KBM-7 (cell line): ENCODE measurements around the gene RAB26.
"Not testable (repeated sequence)": the region's sequence is repeated elsewhere in the genome, so short reads cannot be mapped to it uniquely, and the experiment has no call there.

Source experiments
- DNase-seq: peaks from one replicate; pipeline ENCODE4 v3.0.0-alpha.2; 2015
- in situ Hi-C: fragments of 300-500 bp; cut with MboI; formaldehyde crosslinking; loops from 2 replicates; pipeline ENCODE4 v1.14.3; 2020; ENCODE audit warnings: low sequenced_read_pairs, low pct_unique_long_range_greater_than_20kb, mixed read lengths

The RAB26 gene

GRCh38 chr16:2203119-2203688 lies 54.8 kb downstream of the RAB26 start:
- in situ Hi-C loops, DNase-seq: not testable (repeated sequence)
